Right lobe of liver (tissue), 6 donors: ENCODE measurements around the gene SLC44A5. TPM values are rescaled to one million over a fixed set of nuclear protein-coding genes. Genes with fewer than 3 reads are reported as not detected.

ENCODE experiments used
- ATAC-seq, 4 donors: fragments of 200-7000 bp; cut with Tn5 transposase; one replicate each; pipeline ENCODE4 v1.9.1; 2020; ENCODE audit warnings: mild to moderate bottlenecking in 4 of 4, moderate library complexity in 4 of 4
- DNase-seq, 3 donors: peaks; one replicate each; pipeline ENCODE4 v3.0.0-alpha.2; 2020
- H3K27ac ChIP-seq, 3 donors: fragments of 200-600 bp; one replicate each; pipeline ENCODE4 v1.8.0; 2022
- H3K27me3 ChIP-seq, 2 donors: fragments of 200-600 bp; one replicate each; pipeline ENCODE4 v1.8.0; 2022
- H3K36me3 ChIP-seq, 4 donors: fragments of 200-600 bp; sonication (generic) in 1 of 4; one replicate each; pipeline versions ENCODE4 v1.5.1 to v1.8.0; 2017 to 2022; ENCODE audit warnings: control low read depth in 1 of 4
- H3K4me1 ChIP-seq, 4 donors: fragments of 200-600 bp; sonication (generic) in 1 of 4; one replicate each; pipeline versions ENCODE4 v1.5.1 to v1.8.0; 2017 to 2022; ENCODE audit warnings: control low read depth in 1 of 4
- H3K4me3 ChIP-seq, 3 donors: fragments of 200-600 bp; one replicate each; pipeline ENCODE4 v1.8.0; 2022
- H3K9me3 ChIP-seq, 4 donors: fragments of 200-600 bp; sonication (generic) in 1 of 4; one replicate each; pipeline versions ENCODE4 v1.5.1 to v1.8.0; 2017 to 2022; ENCODE audit warnings: control low read depth in 1 of 4
- POLR2A ChIP-seq: fragments of 450-650 bp; IDR thresholded peaks from one replicate; pipeline ENCODE4 v1.6.1; 2017; ENCODE audit warnings: antibody characterized with exemption, mild to moderate bottlenecking
- WGBS: methylation state at CpG from one replicate; pipeline ENCODE4 v1.1.6; 2018; ENCODE audit warnings: low coverage, low lambda C conversion rate; ENCODE audit not compliant: insufficient coverage; ENCODE audit errors: missing lambda C conversion rate; 5-methylcytosine and 5-hydroxymethylcytosine counted together
- intact Hi-C, 2 donors: fragments of 100-400 bp; cut with DNase I; formaldehyde crosslinking; loops; one replicate each; pipeline versions ENCODE4 v1.11.2 to v1.14.1; 2022
- small RNA-seq, 2 experiments: library from RNA; depleted of rRNA; stranded (forward); fragments of <200 nt; gene quantifications; one replicate each; pipeline ENCODE3, GENCODE V24; 2016
- total RNA-seq, 6 experiments: library from RNA; depleted of rRNA in 2 of 6; stranded (reverse); fragments of >200 nt in 2 of 6; fragmentation: NEBNext Ultra II Directional in 3 of 6; extraction: Animal tissue kit (Norgen Biotek cat#: 25700) in 3 of 6; gene quantifications; one replicate each; pipeline versions ENCODE4 v1.1.0 to v1.2.4, GENCODE V29; 2016 to 2023
- TF ChIP-seq, protein P1 (sequence below), 4 donors: fragments of 200-600 bp in 3 of 4; fragments of 450-650 bp in 1 of 4; IDR thresholded peaks; one replicate each; pipeline versions ENCODE4 v1.5.1 to v1.8.0; 2016 to 2022; ENCODE audit warnings: antibody characterized with exemption in 4 of 4, mild to moderate bottlenecking in 2 of 4
- donor health status: DM: no; HTN: yes; CAD: no.
- donor health status: DM: no; HTN: no; CAD: no.
- donor health status: DM: no; HTN: no; CAD: no.
- donor health status: DM: no; HTN: yes; CAD: no.
- donor health status: DM: no; HTN: yes; CAD: no.

The SLC44A5 gene
- total RNA-seq, 6 experiments from 2014 or later, result 0.14 to 1.4 (median 0.59) TPM; not detected in 1

- Histone ChIP-seq H3K36me3 (no peaks in the 10 kb centered on the region), H3K27ac (no peak overlapping the region), H3K27me3 (no peaks in the 10 kb centered on the region), H3K4me1 (peaks cover 0 to 8% (median 0%) of the 10 kb centered on the region in 4 donors), H3K9me3 (no peaks in the 10 kb centered on the region), H3K4me3 (no peak overlapping the region)
- intact Hi-C loops, result no loop called here
- ATAC-seq (no peak), DNase-seq (no peak)
- TF ChIP-seq, protein P1, sequence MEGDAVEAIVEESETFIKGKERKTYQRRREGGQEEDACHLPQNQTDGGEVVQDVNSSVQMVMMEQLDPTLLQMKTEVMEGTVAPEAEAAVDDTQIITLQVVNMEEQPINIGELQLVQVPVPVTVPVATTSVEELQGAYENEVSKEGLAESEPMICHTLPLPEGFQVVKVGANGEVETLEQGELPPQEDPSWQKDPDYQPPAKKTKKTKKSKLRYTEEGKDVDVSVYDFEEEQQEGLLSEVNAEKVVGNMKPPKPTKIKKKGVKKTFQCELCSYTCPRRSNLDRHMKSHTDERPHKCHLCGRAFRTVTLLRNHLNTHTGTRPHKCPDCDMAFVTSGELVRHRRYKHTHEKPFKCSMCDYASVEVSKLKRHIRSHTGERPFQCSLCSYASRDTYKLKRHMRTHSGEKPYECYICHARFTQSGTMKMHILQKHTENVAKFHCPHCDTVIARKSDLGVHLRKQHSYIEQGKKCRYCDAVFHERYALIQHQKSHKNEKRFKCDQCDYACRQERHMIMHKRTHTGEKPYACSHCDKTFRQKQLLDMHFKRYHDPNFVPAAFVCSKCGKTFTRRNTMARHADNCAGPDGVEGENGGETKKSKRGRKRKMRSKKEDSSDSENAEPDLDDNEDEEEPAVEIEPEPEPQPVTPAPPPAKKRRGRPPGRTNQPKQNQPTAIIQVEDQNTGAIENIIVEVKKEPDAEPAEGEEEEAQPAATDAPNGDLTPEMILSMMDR (IDR thresholded peaks at IDR 0.05), result no peak
- no peak for TF ChIP-seq POLR2A
Measured at GRCh38 chr1:75165264-75165663, 445.6 kb downstream of the SLC44A5 start.

GRCh38 chr1:75159154-75159553 is 451.8 kb downstream of the SLC44A5 start:
- no peak overlapping the region for H3K27ac ChIP-seq
- ATAC-seq (no peak), DNase-seq (no peak)
- 61% methylated on average over 3 of the region's 3 CpGs for WGBS
- intact Hi-C loops, result no loop called here
- H3K9me3 ChIP-seq, result no peaks in the 10 kb centered on the region
- H3K36me3 ChIP-seq, result no peaks in the 10 kb centered on the region
- H3K27me3 ChIP-seq, result no peaks in the 10 kb centered on the region
- H3K4me3 ChIP-seq, result no peak overlapping the region
- no peaks in the 10 kb centered on the region for H3K4me1 ChIP-seq
- TF ChIP-seq POLR2A, result no peak

Small RNA genes within 50 kb of the gene (small RNA-seq; reads per million reads assigned to genes)
- gene RNU6-503P (0 reads per million in 2 experiments), gene RNU6-622P (0 reads per million in 2 experiments)

Other genes starting within 250 kb of the SLC44A5 start
- 100 to 1,000 TPM in 4 of 6 experiments, 10 to 100 TPM in 2; 71.9 to 168 (median 124) TPM for gene ACADM, start 113.6 kb upstream of the SLC44A5 start, total RNA-seq
- gene RABGGTB, start 175.1 kb upstream of the SLC44A5 start, total RNA-seq, result 10 to 100 TPM; 34.1 to 47.8 (median 41.4) TPM
- under 1 TPM in 4 of 6 experiments, not detected in 2; 0.05 to 0.09 (median 0.08) TPM for gene MSH4, start 185.8 kb upstream of the SLC44A5 start, total RNA-seq